Occipital lobe (tissue), 2 donors: ENCODE data around the gene UBB. TPM values are rescaled to one million over a fixed set of nuclear protein-coding genes. Genes with fewer than 3 reads are reported as not detected.
"Not testable (repeated sequence)": the region's sequence is repeated elsewhere in the genome, so short reads cannot be mapped to it uniquely, and the experiment has no call there.

ENCODE experiments used
- DNase-seq: peaks from one replicate; lab custom pipeline; 2025; lab: John Stamatoyannopoulos, UW
- total RNA-seq: library from RNA; depleted of rRNA; stranded (reverse); fragments of >200 nt; gene quantifications from one replicate; pipeline ENCODE4 v1.2.3, GENCODE V29; 2014

UBB gene
- total RNA-seq, 1 donor from 2014 or later = 972 TPM

GRCh38 chr17:16374146-16374938 is 6.5 kb upstream of the UBB start:
- DNase-seq = no peak

- no peak for DNase-seq
These were observed 3.0 kb upstream of the UBB start for GRCh38 chr17:16377941-16378341.

GRCh38 chr17:16378636-16379282 is 2.1 kb upstream of the UBB start:
- no peak for DNase-seq

GRCh38 chr17:16379654-16380053 is 1.2 kb upstream of the UBB start:
- no peak for DNase-seq

GRCh38 chr17:16381496-16381820 is 567 bp downstream of the UBB start:
- DNase-seq = no peak

GRCh38 chr17:16383216-16383615 is 2.3 kb downstream of the UBB start:
- DNase-seq = no peak

- DNase-seq = no peak
These were observed 2.9 kb downstream of the UBB start for GRCh38 chr17:16383772-16384287.

- no peak for DNase-seq
These were observed 3.7 kb downstream of the UBB start for GRCh38 chr17:16384557-16384956.

GRCh38 chr17:16386126-16386507 is 5.2 kb downstream of the UBB start:
- not testable (repeated sequence) for DNase-seq

- no peak for DNase-seq
These were observed 10.6 kb downstream of the UBB start for GRCh38 chr17:16391451-16391850.

- DNase-seq = not testable (repeated sequence)
These were observed 11.6 kb downstream of the UBB start for GRCh38 chr17:16392491-16392890.

- not testable (repeated sequence) for DNase-seq
These were observed 15.0 kb downstream of the UBB start for GRCh38 chr17:16395887-16396286.

- DNase-seq = peak; percentile 26
These were observed 15.8 kb downstream of the UBB start for GRCh38 chr17:16396693-16397092.

- DNase-seq = peak; percentile 38
These were observed 17.7 kb downstream of the UBB start for GRCh38 chr17:16398270-16399267.

GRCh38 chr17:16403847-16404246 is 23.0 kb downstream of the UBB start:
- not testable (repeated sequence) for DNase-seq

GRCh38 chr17:16406742-16407674 is 26.1 kb downstream of the UBB start:
- no peak for DNase-seq

GRCh38 chr17:16407911-16408588 is 27.2 kb downstream of the UBB start:
- DNase-seq = no peak

- no peak for DNase-seq
These were observed 34.4 kb downstream of the UBB start, which contains the start of gene TRPV2 for GRCh38 chr17:16415031-16415924. Gene TRPV2, plus strand, starts transcription at chr17:16415571. Its CDS starts 2,098 bp downstream, at chr17:16417669.

- no peak for DNase-seq
These were observed 36.5 kb downstream of the UBB start for GRCh38 chr17:16417399-16417798.
